Mesenchymal stem cell (in vitro differentiated cells and primary cell): Measurements from ENCODE around the gene SLC6A3.

Source experiments
- DNase-seq: peaks from one replicate; pipeline ENCODE4 v3.0.0-alpha.2; 2013
- H2AFZ ChIP-seq: one replicate; pipeline ENCODE4 v1.6.1; 2013; ENCODE audit warnings: low read depth, mild to moderate bottlenecking, control low read depth, inconsistent platforms, low read length, moderate library complexity
- H2AK5ac ChIP-seq: 2 replicates; pipeline ENCODE4 v1.6.1; 2013; ENCODE audit warnings: low read length, moderate library complexity, mild to moderate bottlenecking, inconsistent platforms; ENCODE audit not compliant: severe bottlenecking
- H2BK120ac ChIP-seq: one replicate; pipeline ENCODE4 v1.6.1; 2013; ENCODE audit warnings: low read depth, mild to moderate bottlenecking, inconsistent platforms, low read length, moderate library complexity
- H2BK12ac ChIP-seq, 2 experiments: one replicate each; pipeline ENCODE4 v1.6.1; 2013; ENCODE audit warnings: inconsistent platforms in 2 of 2, low read length in 2 of 2, mild to moderate bottlenecking in 2 of 2, moderate library complexity in 2 of 2, control low read depth in 1 of 2
- H2BK15ac ChIP-seq: one replicate; pipeline ENCODE4 v1.6.1; 2013; ENCODE audit warnings: mild to moderate bottlenecking, low read depth, inconsistent platforms; ENCODE audit not compliant: poor library complexity, severe bottlenecking
- H2BK5ac ChIP-seq: 2 replicates; pipeline ENCODE4 v1.6.1; 2013; ENCODE audit warnings: low read depth, mild to moderate bottlenecking, low read length, control low read depth, inconsistent platforms; ENCODE audit not compliant: poor library complexity, severe bottlenecking
- H3K14ac ChIP-seq, 2 experiments: one replicate each; pipeline ENCODE4 v1.6.1; 2013; ENCODE audit warnings: inconsistent platforms in 2 of 2, low read length in 2 of 2, control low read depth in 1 of 2, mild to moderate bottlenecking in 1 of 2, moderate library complexity in 1 of 2
- H3K18ac ChIP-seq, 2 experiments: one replicate each; pipeline ENCODE4 v1.6.1; 2013; ENCODE audit warnings: inconsistent platforms in 2 of 2, low read length in 2 of 2, control low read depth in 1 of 2, low read depth in 1 of 2, mild to moderate bottlenecking in 1 of 2
- H3K23ac ChIP-seq, 2 experiments: one replicate each; pipeline ENCODE4 v1.6.1; 2013; ENCODE audit warnings: inconsistent platforms in 2 of 2, low read length in 2 of 2, mild to moderate bottlenecking in 2 of 2, moderate library complexity in 2 of 2, control low read depth in 1 of 2
- H3K27ac ChIP-seq: 2 replicates; pipeline ENCODE4 v1.5.1; 2013; ENCODE audit warnings: mild to moderate bottlenecking, moderate library complexity, low read length, control low read depth, inconsistent platforms; ENCODE audit not compliant: poor library complexity, severe bottlenecking
- H3K27me3 ChIP-seq, 2 experiments: 2 replicates each; pipeline versions ENCODE4 v1.6.1 to v1.7.0; 2013; ENCODE audit warnings: low read length in 2 of 2, mild to moderate bottlenecking in 2 of 2, moderate library complexity in 2 of 2, control low read depth in 1 of 2, inconsistent platforms in 1 of 2; ENCODE audit not compliant: control insufficient read depth in 1 of 2, insufficient read depth in 1 of 2
- H3K36me3 ChIP-seq, 2 experiments: 2 replicates each; pipeline versions ENCODE4 v1.6.1 to v1.7.0; 2013; ENCODE audit warnings: low read length in 2 of 2, control low read depth in 1 of 2, inconsistent platforms in 1 of 2, low read depth in 1 of 2, mild to moderate bottlenecking in 1 of 2; ENCODE audit not compliant: insufficient read depth in 2 of 2, control insufficient read depth in 1 of 2
- H3K4ac ChIP-seq, 2 experiments: one replicate each; pipeline ENCODE4 v1.6.1; 2013; ENCODE audit warnings: inconsistent platforms in 2 of 2, low read length in 2 of 2, mild to moderate bottlenecking in 2 of 2, moderate library complexity in 2 of 2, control low read depth in 1 of 2, low read depth in 1 of 2
- H3K4me1 ChIP-seq: 2 replicates; pipeline ENCODE4 v1.6.1; 2013; ENCODE audit warnings: low read depth, low read length, control low read depth; ENCODE audit not compliant: control insufficient read depth, insufficient read depth
- H3K4me2 ChIP-seq: 2 replicates; pipeline ENCODE4 v1.6.1; 2013; ENCODE audit warnings: low read length, mild to moderate bottlenecking, inconsistent platforms; ENCODE audit not compliant: poor library complexity, severe bottlenecking
- H3K4me3 ChIP-seq, 2 experiments: 2 replicates each; pipeline versions ENCODE4 v1.5.1 to v1.7.0; 2013; ENCODE audit warnings: low read length in 2 of 2, mild to moderate bottlenecking in 2 of 2, control low read depth in 1 of 2, low read depth in 1 of 2; ENCODE audit not compliant: insufficient read depth in 1 of 2
- H3K79me1 ChIP-seq: replicated peaks from 2 replicates; pipeline ENCODE4 v1.6.1; 2013; ENCODE audit warnings: mild to moderate bottlenecking, control low read depth, low read length, inconsistent platforms; ENCODE audit not compliant: poor library complexity, severe bottlenecking
- H3K9ac ChIP-seq: 2 replicates; pipeline ENCODE4 v1.7.0; 2013; ENCODE audit warnings: mild to moderate bottlenecking, low read length, moderate library complexity
- H3K9me3 ChIP-seq: 2 replicates; pipeline ENCODE4 v1.7.0; 2013; ENCODE audit warnings: mild to moderate bottlenecking, low read length; ENCODE audit not compliant: control insufficient read depth
- H4K8ac ChIP-seq: one replicate; pipeline ENCODE4 v1.6.1; 2013; ENCODE audit warnings: inconsistent platforms, mild to moderate bottlenecking, low read length, moderate library complexity
- H4K91ac ChIP-seq: one replicate; pipeline ENCODE4 v1.6.1; 2013; ENCODE audit warnings: mild to moderate bottlenecking, low read length, inconsistent platforms
- WGBS: methylation state at CpG from one replicate; pipeline ENCODE4 v1.1.7; 2013; ENCODE audit warnings: mixed read lengths; 5-methylcytosine and 5-hydroxymethylcytosine counted together

SLC6A3 gene

GRCh38 chr5:1480217-1480616, 35.0 kb upstream of the SLC6A3 start:
- no peak overlapping the region for H3K18ac ChIP-seq
- H3K9me3 ChIP-seq: no peaks in the 10 kb centered on the region
- no peak overlapping the region for H2AFZ ChIP-seq
- H3K4ac ChIP-seq: no peak overlapping the region
- no peak for DNase-seq
- H3K9ac ChIP-seq: no peak overlapping the region
- H3K4me1 ChIP-seq: peaks cover 4% of the 10 kb centered on the region
- no peak overlapping the region for H2BK5ac ChIP-seq
- H2BK120ac ChIP-seq: no peak overlapping the region
- no peak overlapping the region for H3K23ac ChIP-seq
- no peaks in the 10 kb centered on the region for H3K27me3 ChIP-seq
- no peak overlapping the region for H3K4me3 ChIP-seq
- no peak overlapping the region for H3K27ac ChIP-seq
- peaks cover 10% of the 10 kb centered on the region for H3K79me1 ChIP-seq
- no peak overlapping the region for H4K8ac ChIP-seq
- no peak overlapping the region for H2AK5ac ChIP-seq
- no peak overlapping the region for H3K4me2 ChIP-seq
- H2BK12ac ChIP-seq: no peak overlapping the region
- WGBS: 89% methylated on average over 14 of the region's 14 CpGs
- no peak overlapping the region for H2BK15ac ChIP-seq
- H3K36me3 ChIP-seq: peaks cover 68 to 86% of the 10 kb centered on the region in 2 experiments
- H3K14ac ChIP-seq: no peak overlapping the region
- no peak overlapping the region for H4K91ac ChIP-seq

GRCh38 chr5:1479581-1480188, 34.4 kb upstream of the SLC6A3 start:
- no peak overlapping the region for H2BK15ac ChIP-seq
- no peak overlapping the region for H2AFZ ChIP-seq
- H3K23ac ChIP-seq: no peak overlapping the region
- 84% methylated on average over 21 of the region's 21 CpGs for WGBS
- H3K18ac ChIP-seq: no peak overlapping the region
- peaks cover 8% of the 10 kb centered on the region for H3K79me1 ChIP-seq
- H3K4ac ChIP-seq: no peak overlapping the region
- no peak overlapping the region for H3K14ac ChIP-seq
- H3K27me3 ChIP-seq: no peaks in the 10 kb centered on the region
- no peak overlapping the region for H3K4me2 ChIP-seq
- no peaks in the 10 kb centered on the region for H3K9me3 ChIP-seq
- H3K4me1 ChIP-seq: peaks cover 4% of the 10 kb centered on the region
- no peak overlapping the region for H2AK5ac ChIP-seq
- DNase-seq: peak; percentile 49
- no peak overlapping the region for H2BK5ac ChIP-seq
- H4K8ac ChIP-seq: no peak overlapping the region
- H3K4me3 ChIP-seq: no peak overlapping the region
- H3K36me3 ChIP-seq: peaks cover 70 to 86% of the 10 kb centered on the region in 2 experiments
- no peak overlapping the region for H2BK120ac ChIP-seq
- no peak overlapping the region for H3K27ac ChIP-seq
- H4K91ac ChIP-seq: no peak overlapping the region
- peak overlapping the region in 1 of 2 experiments; percentile 31 for H2BK12ac ChIP-seq
- peak overlapping the region; percentile 2 for H3K9ac ChIP-seq

GRCh38 chr5:1479066-1479465, 33.8 kb upstream of the SLC6A3 start:
- no peak overlapping the region for H2BK120ac ChIP-seq
- no peaks in the 10 kb centered on the region for H3K9me3 ChIP-seq
- no peak overlapping the region for H2AFZ ChIP-seq
- H3K4me2 ChIP-seq: no peak overlapping the region
- no peak overlapping the region for H3K18ac ChIP-seq
- H3K4me1 ChIP-seq: peaks cover 4% of the 10 kb centered on the region
- no peak overlapping the region for H3K27ac ChIP-seq
- H3K14ac ChIP-seq: no peak overlapping the region
- no peak overlapping the region for H2BK12ac ChIP-seq
- H3K27me3 ChIP-seq: no peaks in the 10 kb centered on the region
- no peak overlapping the region for H4K8ac ChIP-seq
- no peak overlapping the region for H2AK5ac ChIP-seq
- H3K9ac ChIP-seq: peak overlapping the region; percentile 2
- no peak overlapping the region for H3K4me3 ChIP-seq
- no peak for DNase-seq
- no peak overlapping the region for H3K4ac ChIP-seq
- H4K91ac ChIP-seq: no peak overlapping the region
- no peak overlapping the region for H2BK15ac ChIP-seq
- H3K23ac ChIP-seq: no peak overlapping the region
- over 99% methylated on average over 7 of the region's 7 CpGs for WGBS
- no peak overlapping the region for H2BK5ac ChIP-seq
- H3K36me3 ChIP-seq: peaks cover 76 to 86% of the 10 kb centered on the region in 2 experiments
- H3K79me1 ChIP-seq: peaks cover 8% of the 10 kb centered on the region

- no peak overlapping the region for H2AFZ ChIP-seq
- no peak overlapping the region for H2AK5ac ChIP-seq
- no peak overlapping the region for H3K23ac ChIP-seq
- H2BK12ac ChIP-seq: no peak overlapping the region
- no peak overlapping the region for H4K8ac ChIP-seq
- no peak overlapping the region for H3K27ac ChIP-seq
- H3K79me1 ChIP-seq: peaks cover 6% of the 10 kb centered on the region
- H2BK120ac ChIP-seq: no peak overlapping the region
- no peak for DNase-seq
- H4K91ac ChIP-seq: no peak overlapping the region
- H3K4me3 ChIP-seq: no peak overlapping the region
- H3K9ac ChIP-seq: no peak overlapping the region
- H3K18ac ChIP-seq: no peak overlapping the region
- H3K4ac ChIP-seq: no peak overlapping the region
- H3K36me3 ChIP-seq: peaks cover 80 to 85% of the 10 kb centered on the region in 2 experiments
- no peak overlapping the region for H3K4me2 ChIP-seq
- 97% methylated on average over 9 of the region's 13 CpGs for WGBS
- no peak overlapping the region for H2BK15ac ChIP-seq
- no peaks in the 10 kb centered on the region for H3K9me3 ChIP-seq
- H3K4me1 ChIP-seq: peaks cover 4% of the 10 kb centered on the region
- H3K14ac ChIP-seq: no peak overlapping the region
- H3K27me3 ChIP-seq: no peaks in the 10 kb centered on the region
- H2BK5ac ChIP-seq: no peak overlapping the region
Observed at GRCh38 chr5:1478271-1479035, 33.2 kb upstream of the SLC6A3 start.
